Muscle layer of duodenum (tissue), 2 donors: Measurements from ENCODE around the gene TET2.

Experiments
- H3K27ac ChIP-seq: one replicate; pipeline ENCODE4 v1.7.0; 2013; ENCODE audit warnings: mild to moderate bottlenecking, low read length
- H3K27me3 ChIP-seq: one replicate; pipeline ENCODE4 v1.7.0; 2013; ENCODE audit warnings: low read depth, mild to moderate bottlenecking, control low read depth, low read length
- H3K36me3 ChIP-seq, 2 donors: one replicate each; pipeline ENCODE4 v1.7.0; 2013; ENCODE audit warnings: low read length in 2 of 2, control low read depth in 1 of 2, mild to moderate bottlenecking in 1 of 2; ENCODE audit not compliant: insufficient read depth in 2 of 2, control insufficient read depth in 1 of 2
- H3K4me1 ChIP-seq, 2 donors: one replicate each; pipeline ENCODE4 v1.7.0; 2013; ENCODE audit warnings: low read length in 2 of 2, mild to moderate bottlenecking in 2 of 2, control low read depth in 1 of 2, moderate library complexity in 1 of 2; ENCODE audit not compliant: insufficient read depth in 2 of 2, control insufficient read depth in 1 of 2
- H3K4me3 ChIP-seq, 2 donors: one replicate each; pipeline ENCODE4 v1.7.0; 2013; ENCODE audit warnings: low read length in 2 of 2, low read depth in 1 of 2, mild to moderate bottlenecking in 1 of 2
- H3K9me3 ChIP-seq, 2 donors: one replicate each; pipeline ENCODE4 v1.7.0; 2013; ENCODE audit warnings: low read length in 2 of 2, control low read depth in 1 of 2, mild to moderate bottlenecking in 1 of 2; ENCODE audit not compliant: control insufficient read depth in 1 of 2
- donor health status: healthy.

The TET2 gene

GRCh38 chr4:105274504-105274903, 127.8 kb downstream of the TET2 start:
- Histone ChIP-seq H3K9me3 (no peaks in the 10 kb centered on the region), H3K4me3 (no peak overlapping the region), H3K36me3 (peaks cover 54 to 60% of the 10 kb centered on the region in 2 donors), H3K27ac (no peak overlapping the region), H3K27me3 (no peaks in the 10 kb centered on the region), H3K4me1 (no peaks in the 10 kb centered on the region)

- Histone ChIP-seq H3K4me1 (no peaks in the 10 kb centered on the region), H3K27ac (no peak overlapping the region), H3K27me3 (no peaks in the 10 kb centered on the region), H3K36me3 (peaks cover 39 to 42% of the 10 kb centered on the region in 2 donors), H3K4me3 (no peak overlapping the region), H3K9me3 (no peaks in the 10 kb centered on the region)
These were observed 129.9 kb downstream of the TET2 start for GRCh38 chr4:105276361-105277104.

DNA sequence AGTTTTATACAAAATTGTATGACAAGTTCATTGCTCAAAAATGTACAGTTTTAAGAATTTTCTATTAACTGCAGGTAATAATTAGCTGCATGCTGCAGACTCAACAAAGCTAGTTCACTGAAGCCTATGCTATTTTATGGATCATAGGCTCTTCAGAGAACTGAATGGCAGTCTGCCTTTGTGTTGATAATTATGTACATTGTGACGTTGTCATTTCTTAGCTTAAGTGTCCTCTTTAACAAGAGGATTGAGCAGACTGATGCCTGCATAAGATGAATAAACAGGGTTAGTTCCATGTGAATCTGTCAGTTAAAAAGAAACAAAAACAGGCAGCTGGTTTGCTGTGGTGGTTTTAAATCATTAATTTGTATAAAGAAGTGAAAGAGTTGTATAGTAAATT, 131.0 kb downstream of the TET2 start:
- Histone ChIP-seq H3K4me3 (no peak overlapping the region), H3K36me3 (peaks cover 30 to 33% of the 10 kb centered on the region in 2 donors), H3K27me3 (no peaks in the 10 kb centered on the region), H3K9me3 (no peaks in the 10 kb centered on the region), H3K4me1 (no peaks in the 10 kb centered on the region), H3K27ac (no peak overlapping the region)

- Histone ChIP-seq H3K36me3 (peaks cover 18 to 25% of the 10 kb centered on the region in 2 donors), H3K4me1 (no peaks in the 10 kb centered on the region), H3K9me3 (no peaks in the 10 kb centered on the region), H3K27me3 (no peaks in the 10 kb centered on the region), H3K27ac (no peak overlapping the region), H3K4me3 (no peak overlapping the region)
These were observed 132.6 kb downstream of the TET2 start for GRCh38 chr4:105279314-105279713.

DNA sequence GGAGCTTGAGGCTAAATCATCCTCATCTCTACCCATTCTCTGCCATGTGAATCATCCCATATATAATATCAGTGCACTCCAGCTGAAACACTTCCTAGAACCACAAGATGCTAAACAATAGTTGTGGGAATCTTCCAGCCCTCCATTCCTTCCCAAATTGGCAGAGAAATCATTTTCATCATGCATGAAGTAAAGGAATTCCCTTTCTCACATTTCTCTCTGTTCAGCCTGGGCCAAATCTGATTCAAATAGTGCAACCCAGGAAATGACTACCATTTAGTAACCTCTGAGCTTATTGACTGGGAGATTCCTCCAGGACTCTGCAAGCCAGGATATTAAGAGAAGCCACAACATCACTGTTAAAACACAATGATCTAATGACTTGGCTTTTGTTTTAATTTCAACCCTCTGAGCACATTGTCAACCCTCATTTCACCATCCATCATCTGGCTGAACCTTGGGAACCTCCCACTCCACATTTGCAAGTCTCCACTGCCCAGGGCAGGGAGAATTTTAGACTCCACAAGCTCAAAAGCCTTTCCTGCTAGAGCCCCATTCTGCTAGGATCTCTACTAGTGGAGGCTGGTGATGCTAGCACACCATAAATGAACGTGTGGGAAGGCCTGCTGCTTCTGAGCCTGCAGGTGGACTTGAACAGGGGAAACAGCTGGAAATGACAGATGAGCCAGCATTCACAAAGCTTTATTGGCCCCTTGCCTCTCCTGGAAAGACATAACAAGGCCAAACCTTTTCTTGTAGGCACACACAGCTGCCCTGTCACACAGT, 133.9 kb downstream of the TET2 start:
- H3K36me3 ChIP-seq = peaks cover 10 to 13% of the 10 kb centered on the region in 2 donors
- no peak overlapping the region for H3K4me3 ChIP-seq
- H3K27ac ChIP-seq = no peak overlapping the region
- no peaks in the 10 kb centered on the region for H3K9me3 ChIP-seq
- no peaks in the 10 kb centered on the region for H3K4me1 ChIP-seq
- no peaks in the 10 kb centered on the region for H3K27me3 ChIP-seq

- peaks cover 5 to 7% of the 10 kb centered on the region in 2 donors for H3K36me3 ChIP-seq
These were observed 134.4 kb downstream of the TET2 start for GRCh38 chr4:105281124-105281415.

GRCh38 chr4:105282489-105282888, 135.8 kb downstream of the TET2 start:
- H3K27me3 ChIP-seq = no peaks in the 10 kb centered on the region

More at GRCh38 chr4:105281124-105281415, 134.4 kb downstream of the TET2 start:
- H3K9me3 ChIP-seq = no peaks in the 10 kb centered on the region
- H3K27ac ChIP-seq = no peak overlapping the region
- no peaks in the 10 kb centered on the region for H3K27me3 ChIP-seq
- no peaks in the 10 kb centered on the region for H3K4me1 ChIP-seq
- H3K4me3 ChIP-seq = no peak overlapping the region

DNA sequence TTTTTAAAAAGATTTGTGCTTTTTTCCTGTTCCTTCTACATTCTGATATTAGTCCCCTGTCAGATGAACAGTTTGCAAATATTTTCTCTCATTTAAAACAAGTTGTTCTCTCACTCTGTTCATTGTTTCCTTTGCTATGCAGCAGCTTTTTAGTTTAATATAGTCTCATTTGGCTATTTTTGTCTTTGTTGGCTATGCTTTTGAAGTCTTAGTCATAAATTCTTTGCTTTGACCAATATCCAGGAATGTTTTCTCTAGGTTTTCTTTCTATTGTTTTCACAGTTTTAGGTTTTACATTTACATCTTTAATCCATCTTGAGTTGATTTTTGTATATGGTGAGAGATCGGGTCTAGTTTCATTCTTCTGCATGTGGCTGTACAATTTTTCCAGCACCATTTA, 136.8 kb downstream of the TET2 start:
- H3K4me3 ChIP-seq = no peak overlapping the region
- no peak overlapping the region for H3K27ac ChIP-seq
- H3K4me1 ChIP-seq = no peaks in the 10 kb centered on the region
- H3K27me3 ChIP-seq = no peaks in the 10 kb centered on the region
- H3K9me3 ChIP-seq = peaks cover 0 to 4% of the 10 kb centered on the region in 2 donors
- H3K36me3 ChIP-seq = no peaks in the 10 kb centered on the region

More at GRCh38 chr4:105282489-105282888, 135.8 kb downstream of the TET2 start:
- no peaks in the 10 kb centered on the region for H3K4me1 ChIP-seq
- no peaks in the 10 kb centered on the region for H3K36me3 ChIP-seq
- no peaks in the 10 kb centered on the region for H3K9me3 ChIP-seq
- H3K4me3 ChIP-seq = no peak overlapping the region
- no peak overlapping the region for H3K27ac ChIP-seq

DNA sequence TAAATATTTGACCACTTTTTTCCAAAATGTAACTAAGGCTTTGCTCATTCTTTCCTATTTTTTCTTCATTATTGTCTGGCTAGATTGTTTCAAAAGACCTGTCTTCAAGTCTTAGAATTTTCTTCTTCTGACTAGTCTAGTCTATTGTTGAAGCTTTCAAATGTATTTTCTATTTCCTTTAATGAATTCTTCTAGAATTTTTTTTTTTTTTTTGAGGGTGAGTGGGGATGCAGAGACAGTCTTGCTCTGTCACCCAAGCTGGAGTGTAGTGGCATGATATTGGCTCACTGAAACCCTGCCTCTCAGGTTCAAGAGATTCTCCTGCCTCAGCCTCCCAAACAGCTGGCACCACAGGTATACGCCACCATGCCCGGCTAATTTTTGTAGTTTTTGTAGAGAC, 141.4 kb downstream of the TET2 start:
- H3K4me1 ChIP-seq = no peaks in the 10 kb centered on the region
- H3K27me3 ChIP-seq = no peaks in the 10 kb centered on the region
- no peak overlapping the region for H3K4me3 ChIP-seq
- peaks cover 0 to 5% of the 10 kb centered on the region in 2 donors for H3K9me3 ChIP-seq
- peaks cover 0 to 4% of the 10 kb centered on the region in 2 donors for H3K36me3 ChIP-seq
- no peak overlapping the region for H3K27ac ChIP-seq

- Histone ChIP-seq H3K27ac (no peak overlapping the region), H3K36me3 (peaks cover 0 to 4% of the 10 kb centered on the region in 2 donors), H3K27me3 (no peaks in the 10 kb centered on the region), H3K4me3 (no peak overlapping the region), H3K4me1 (no peaks in the 10 kb centered on the region), H3K9me3 (peaks cover 0 to 5% of the 10 kb centered on the region in 2 donors)
These were observed 145.2 kb downstream of the TET2 start for GRCh38 chr4:105291925-105292324.

GRCh38 chr4:105293360-105293759, 146.7 kb downstream of the TET2 start:
- Histone ChIP-seq H3K27ac (no peak overlapping the region), H3K4me1 (no peaks in the 10 kb centered on the region), H3K4me3 (no peak overlapping the region), H3K9me3 (peaks cover 0 to 3% of the 10 kb centered on the region in 2 donors), H3K36me3 (peaks cover 0 to 4% of the 10 kb centered on the region in 2 donors), H3K27me3 (no peaks in the 10 kb centered on the region)
